ENCODE results near the gene TNNT3. TPM values are rescaled to one million over a fixed set of nuclear protein-coding genes. Genes with fewer than 3 reads are reported as not detected.
A peak's percentile ranks its signal among the peaks of the same experiment; 100 is the strongest.

Gene TNNT3
- total RNA-seq, 1 donor from 2014 or later, result 30.7 TPM

DNA sequence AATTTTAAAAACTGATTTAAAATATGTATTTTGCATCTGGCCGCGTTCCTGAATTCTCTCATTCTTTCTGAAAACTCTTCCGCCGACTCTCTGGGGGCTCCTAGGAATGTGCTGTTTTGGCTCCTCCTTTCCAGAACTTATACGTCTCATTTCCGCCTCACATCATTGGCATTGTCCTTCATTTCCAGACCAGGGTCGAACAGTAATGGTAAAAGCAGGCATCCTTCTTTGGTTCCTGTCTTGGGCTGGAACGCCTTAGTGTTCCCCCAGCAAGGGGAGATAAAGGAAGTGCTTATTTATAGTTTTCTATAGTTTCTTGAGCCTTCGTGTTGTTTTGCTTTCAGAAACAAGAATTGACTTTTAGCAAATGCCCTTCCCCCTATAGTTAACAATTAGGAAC lies 10.9 kb upstream of the TNNT3 start:
- Histone ChIP-seq H3K4me3 (peak overlapping the region; percentile 4), H3K36me3 (no peaks in the 10 kb centered on the region), H3K27me3 (ENCODE audit: low read depth) (no peaks in the 10 kb centered on the region), H3K27ac (replicated peaks) (peak overlapping the region; percentile 92), H3K4me1 (peaks cover 53% of the 10 kb centered on the region), H3K9me3 (replicated peaks) (no peaks in the 10 kb centered on the region)
- DNase-seq, result no peak
- TF ChIP-seq, protein P1, sequence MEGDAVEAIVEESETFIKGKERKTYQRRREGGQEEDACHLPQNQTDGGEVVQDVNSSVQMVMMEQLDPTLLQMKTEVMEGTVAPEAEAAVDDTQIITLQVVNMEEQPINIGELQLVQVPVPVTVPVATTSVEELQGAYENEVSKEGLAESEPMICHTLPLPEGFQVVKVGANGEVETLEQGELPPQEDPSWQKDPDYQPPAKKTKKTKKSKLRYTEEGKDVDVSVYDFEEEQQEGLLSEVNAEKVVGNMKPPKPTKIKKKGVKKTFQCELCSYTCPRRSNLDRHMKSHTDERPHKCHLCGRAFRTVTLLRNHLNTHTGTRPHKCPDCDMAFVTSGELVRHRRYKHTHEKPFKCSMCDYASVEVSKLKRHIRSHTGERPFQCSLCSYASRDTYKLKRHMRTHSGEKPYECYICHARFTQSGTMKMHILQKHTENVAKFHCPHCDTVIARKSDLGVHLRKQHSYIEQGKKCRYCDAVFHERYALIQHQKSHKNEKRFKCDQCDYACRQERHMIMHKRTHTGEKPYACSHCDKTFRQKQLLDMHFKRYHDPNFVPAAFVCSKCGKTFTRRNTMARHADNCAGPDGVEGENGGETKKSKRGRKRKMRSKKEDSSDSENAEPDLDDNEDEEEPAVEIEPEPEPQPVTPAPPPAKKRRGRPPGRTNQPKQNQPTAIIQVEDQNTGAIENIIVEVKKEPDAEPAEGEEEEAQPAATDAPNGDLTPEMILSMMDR (IDR thresholded peaks at IDR 0.05; ENCODE audit: borderline replicate concordance), result no peak
- intact Hi-C loops (cut with micrococcal nuclease), result no loop called here

DNA sequence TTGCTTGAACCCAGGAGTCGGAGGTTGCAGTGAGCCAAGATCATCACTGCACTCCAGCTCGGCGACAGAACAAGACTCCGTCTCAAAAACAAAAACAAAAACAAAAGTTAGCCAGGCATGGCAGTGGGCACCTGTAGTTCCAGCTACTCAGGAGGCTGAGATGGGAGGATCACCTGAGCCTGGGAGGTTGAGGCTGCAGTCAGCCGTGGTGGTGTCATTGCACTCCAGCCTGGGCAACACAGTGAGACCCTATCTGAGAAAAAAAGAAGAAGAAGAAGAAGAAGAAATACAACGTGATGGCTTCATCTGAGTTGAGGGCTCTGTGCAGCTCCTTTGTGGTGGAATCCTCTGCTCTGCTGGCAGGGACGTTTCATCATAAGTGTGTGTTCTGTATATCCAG lies 10.0 kb upstream of the TNNT3 start:
- Histone ChIP-seq H3K4me1 (peaks cover 53% of the 10 kb centered on the region), H3K9me3 (replicated peaks) (no peaks in the 10 kb centered on the region), H3K36me3 (no peaks in the 10 kb centered on the region), H3K27me3 (ENCODE audit: low read depth) (no peaks in the 10 kb centered on the region), H3K4me3 (no peak overlapping the region), H3K27ac (replicated peaks) (peak overlapping the region; percentile 92)
- TF ChIP-seq, protein P1 (IDR thresholded peaks at IDR 0.05; ENCODE audit: borderline replicate concordance), result no peak
- no peak for DNase-seq
- intact Hi-C loops (cut with micrococcal nuclease), result no loop called here

DNA sequence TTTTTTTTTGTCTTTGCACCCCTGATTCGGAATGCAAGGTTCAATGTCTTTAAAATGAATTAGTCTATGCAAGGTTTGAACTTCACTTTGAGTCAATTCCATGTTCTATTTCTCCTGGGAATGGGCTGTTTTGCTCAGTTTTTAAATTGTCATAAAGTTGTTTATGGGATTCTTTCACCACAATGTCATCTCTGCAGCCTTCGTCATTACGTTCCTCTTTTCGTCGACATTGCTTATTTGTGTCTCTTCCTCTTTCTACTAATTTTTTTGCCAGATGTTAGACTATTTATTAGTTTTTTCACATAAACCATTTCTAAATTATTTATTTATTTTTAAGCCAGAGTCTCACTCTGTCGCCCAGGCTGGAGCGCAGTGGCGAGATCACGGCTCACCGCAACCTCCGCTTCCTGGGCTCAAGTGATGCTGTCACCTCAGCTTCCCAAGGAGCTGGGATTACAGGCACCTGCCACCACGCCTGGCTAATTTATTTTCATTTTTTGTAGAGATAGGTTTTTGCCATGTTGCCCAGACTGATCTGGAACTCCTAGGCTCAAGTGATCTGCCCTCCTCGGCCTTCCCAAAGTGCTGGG lies 7.1 kb upstream of the TNNT3 start:
- TF ChIP-seq, protein P1 (IDR thresholded peaks at IDR 0.05; ENCODE audit: borderline replicate concordance), result no peak
- Histone ChIP-seq H3K9me3 (replicated peaks) (no peaks in the 10 kb centered on the region), H3K4me3 (no peak overlapping the region), H3K36me3 (no peaks in the 10 kb centered on the region), H3K27me3 (ENCODE audit: low read depth) (no peaks in the 10 kb centered on the region), H3K27ac (replicated peaks) (peak overlapping the region; percentile 92), H3K4me1 (peaks cover 47% of the 10 kb centered on the region)
- DNase-seq, result peak; percentile 16
- intact Hi-C loops (cut with micrococcal nuclease), result no loop called here

DNA sequence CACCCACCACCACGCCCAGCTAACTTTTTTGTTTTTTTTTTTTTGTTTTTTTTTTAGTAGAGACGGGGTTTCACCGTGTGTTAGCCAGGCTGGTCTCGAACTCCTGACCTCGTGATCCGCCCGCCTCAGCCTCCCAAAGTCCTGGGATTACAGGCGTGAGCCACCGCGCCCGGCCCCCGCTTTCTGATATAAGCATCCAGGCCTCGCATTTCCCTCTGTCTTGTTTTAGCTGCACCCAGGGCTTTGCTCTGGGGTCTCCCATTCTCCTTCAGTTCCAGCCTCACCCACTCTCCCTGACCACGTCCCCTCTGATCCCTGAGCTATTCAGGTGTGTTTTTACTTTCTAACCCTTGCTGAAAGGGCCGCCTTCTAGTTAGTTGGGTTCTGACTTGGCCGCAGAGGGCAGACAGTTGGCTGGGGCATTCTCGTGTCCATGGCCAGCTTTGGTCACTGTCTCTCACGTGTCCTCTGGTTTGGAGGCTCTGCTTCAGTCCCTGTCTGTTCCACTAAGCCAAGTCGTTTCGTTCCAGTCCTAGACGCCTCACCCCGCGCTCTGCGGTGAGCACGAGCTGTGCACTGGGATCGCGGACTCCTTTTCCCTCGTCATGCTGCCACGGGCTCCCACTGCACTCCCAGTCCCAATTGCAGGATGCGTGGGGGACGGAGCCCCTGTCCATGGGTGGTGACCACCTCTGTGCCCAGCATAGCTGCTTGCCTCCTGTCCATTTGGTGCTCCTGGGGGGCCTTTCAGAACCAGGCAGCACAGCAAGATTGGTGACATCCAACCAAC lies 6.0 kb upstream of the TNNT3 start:
- intact Hi-C loops (cut with micrococcal nuclease), result no loop called here
- DNase-seq, result no peak

DNA sequence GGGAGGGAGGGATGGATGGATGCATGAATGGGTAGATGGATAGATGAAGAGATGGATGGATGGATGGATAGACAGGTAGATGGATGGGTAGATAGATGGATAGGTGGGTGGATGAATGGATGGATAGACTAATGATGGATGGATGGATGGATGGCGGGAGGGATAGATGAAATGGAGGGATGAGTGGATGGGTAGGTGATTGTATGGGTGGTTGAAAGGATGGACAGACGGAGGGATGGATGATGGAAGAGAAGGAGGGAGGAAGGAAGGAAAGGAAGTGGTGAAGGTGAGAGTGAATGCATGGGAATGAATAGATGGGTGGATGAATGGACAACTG lies 3.7 kb upstream of the TNNT3 start:
- Histone ChIP-seq H3K4me3 (peak overlapping the region; percentile 6), H3K9me3 (replicated peaks) (no peaks in the 10 kb centered on the region), H3K27ac (replicated peaks) (peak overlapping the region; percentile 92), H3K27me3 (ENCODE audit: low read depth) (no peaks in the 10 kb centered on the region), H3K4me1 (peaks cover 55% of the 10 kb centered on the region), H3K36me3 (no peaks in the 10 kb centered on the region)
- TF ChIP-seq, protein P1 (IDR thresholded peaks at IDR 0.05; ENCODE audit: borderline replicate concordance), result no peak
- intact Hi-C loops (cut with micrococcal nuclease), result loop anchor here (1.0 kb wide), 1 partner anchor 22 kb away; no protein-coding TSS in a partner anchor
- no peak for DNase-seq

More for the DNA sequence above, 6.0 kb upstream of the TNNT3 start:
- no peak overlapping the region for H3K4me3 ChIP-seq
- H3K27me3 ChIP-seq (ENCODE audit: low read depth), result no peaks in the 10 kb centered on the region
- TF ChIP-seq, protein P1 (IDR thresholded peaks at IDR 0.05; ENCODE audit: borderline replicate concordance), result no peak
- H3K4me1 ChIP-seq, result peaks cover 47% of the 10 kb centered on the region
- peak overlapping the region; percentile 92 for H3K27ac ChIP-seq (replicated peaks)
- H3K36me3 ChIP-seq, result no peaks in the 10 kb centered on the region
- no peaks in the 10 kb centered on the region for H3K9me3 ChIP-seq (replicated peaks)
